ENCODE data around the gene RFXAP.
"Not testable (repeated sequence)": the region's sequence is repeated elsewhere in the genome, so short reads cannot be mapped to it uniquely, and the experiment has no call there.

Gene RFXAP

GRCh38 chr13:36778083-36778671, 40.8 kb upstream of the RFXAP start:
- H3K4me3 ChIP-seq (ENCODE audit: low read depth, low read length), result no peak overlapping the region
- DNase-seq (ENCODE audit: low read depth), result peak; percentile 54
- TF ChIP-seq CTCF (IDR thresholded peaks at IDR 0.05; ENCODE audit: insufficient read depth, low read depth, low read length, missing control alignments), result no peak

GRCh38 chr13:36783890-36784289, 35.1 kb upstream of the RFXAP start:
- TF ChIP-seq CTCF (IDR thresholded peaks at IDR 0.05; ENCODE audit: insufficient read depth, low read depth, low read length, missing control alignments), result no peak

GRCh38 chr13:36786175-36786574, 32.8 kb upstream of the RFXAP start:
- not testable (repeated sequence) for H3K4me3 ChIP-seq (ENCODE audit: low read depth, low read length); DNase-seq (ENCODE audit: low read depth)

More at GRCh38 chr13:36783890-36784289, 35.1 kb upstream of the RFXAP start:
- no peak overlapping the region for H3K4me3 ChIP-seq (ENCODE audit: low read depth, low read length)
- DNase-seq (ENCODE audit: low read depth), result no peak

- H3K4me3 ChIP-seq (ENCODE audit: low read depth, low read length), result no peak overlapping the region
- TF ChIP-seq CTCF (IDR thresholded peaks at IDR 0.05; ENCODE audit: insufficient read depth, low read depth, low read length, missing control alignments), result no peak
- DNase-seq (ENCODE audit: low read depth), result no peak
Observed at GRCh38 chr13:36787181-36787580, 31.8 kb upstream of the RFXAP start.

GRCh38 chr13:36788276-36788675, 30.7 kb upstream of the RFXAP start:
- no peak for TF ChIP-seq CTCF (IDR thresholded peaks at IDR 0.05; ENCODE audit: insufficient read depth, low read depth, low read length, missing control alignments)
- no peak overlapping the region for H3K4me3 ChIP-seq (ENCODE audit: low read depth, low read length)
- DNase-seq (ENCODE audit: low read depth), result no peak

- no peak for DNase-seq (ENCODE audit: low read depth)
- no peak overlapping the region for H3K4me3 ChIP-seq (ENCODE audit: low read depth, low read length)
- TF ChIP-seq CTCF (IDR thresholded peaks at IDR 0.05; ENCODE audit: insufficient read depth, low read depth, low read length, missing control alignments), result no peak
Observed at GRCh38 chr13:36789061-36789460, 30.0 kb upstream of the RFXAP start.

- peak; percentile 11 for DNase-seq (ENCODE audit: low read depth)
- no peak overlapping the region for H3K4me3 ChIP-seq (ENCODE audit: low read depth, low read length)
- no peak for TF ChIP-seq CTCF (IDR thresholded peaks at IDR 0.05; ENCODE audit: insufficient read depth, low read depth, low read length, missing control alignments)
Observed at GRCh38 chr13:36789730-36790129, 29.3 kb upstream of the RFXAP start.
